ENCODE data around the gene METTL24. TPM values are rescaled to one million over a fixed set of nuclear protein-coding genes. Genes with fewer than 3 reads are reported as not detected.

Gene METTL24
- total and polyA plus RNA-seq, 10 of the 15 experiments (the other 5 are each of a cell fraction or from before 2014, with no cell fraction given): 0.20 TPM; not detected in 9

DNA sequence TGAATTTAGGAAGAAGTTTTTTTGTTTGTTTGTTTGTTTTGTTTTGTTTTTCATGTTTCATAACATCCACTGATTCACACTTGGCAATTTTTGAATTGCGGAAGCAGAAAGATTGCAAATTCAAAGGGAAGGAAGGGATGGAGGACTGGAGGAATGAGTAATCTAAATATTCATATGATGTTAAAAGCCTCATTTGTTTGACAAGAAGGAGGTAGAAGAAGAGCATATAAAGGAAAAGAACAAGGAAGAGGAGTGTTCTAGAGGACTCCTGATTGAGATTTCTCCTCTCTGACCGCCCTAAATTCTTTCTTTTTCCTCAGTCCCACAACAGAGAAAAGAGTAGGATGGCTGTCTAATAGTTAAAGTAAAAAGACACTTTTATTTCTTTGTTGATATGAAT is 88.5 kb downstream of the METTL24 start:
- H2AFZ ChIP-seq (ENCODE audit: control insufficient read depth, low read depth, low read length): no peak overlapping the region
- no peaks in the 10 kb centered on the region for H3K9me3 ChIP-seq (replicated peaks; ENCODE audit: control insufficient read depth, insufficient read depth, low read length)
- H3K4me3 ChIP-seq: no peak overlapping the region
- ChIA-PET CTCF (no interaction called here), POLR2A (no interaction called here), SMC1A (ENCODE audit: uncharacterized antibody, unreplicated experiment) (no interaction called here), RAD21 (ENCODE audit: unreplicated experiment) (no interaction called here)
- no peak for DNase-seq (ENCODE audit: low read depth, low spot score)
- no peak overlapping the region for H3K27ac ChIP-seq (ENCODE audit: control insufficient read depth, insufficient read depth)
- no peak overlapping the region for H3K9ac ChIP-seq (ENCODE audit: control insufficient read depth, insufficient read depth, low read length)
- no peak for ATAC-seq
- H3K27me3 ChIP-seq (replicated peaks in 1 of 2; ENCODE audit: control insufficient read depth in 2 of 2, insufficient read depth in 2 of 2, low read length in 1 of 2): no peaks in the 10 kb centered on the region
- BruUV-seq (replicated peaks): no TSS peak
- intact Hi-C loops (cut with micrococcal nuclease; ENCODE audit: unreplicated experiment) (no loop called here), in situ Hi-C loops (cut with MboI) (no loop called here)
- no peaks in the 10 kb centered on the region for H4K20me1 ChIP-seq (ENCODE audit: control insufficient read depth, insufficient read depth)
- H3K79me2 ChIP-seq (ENCODE audit: control insufficient read depth, insufficient read depth, low read length): no peaks in the 10 kb centered on the region
- H3K4me1 ChIP-seq (ENCODE audit: control insufficient read depth, insufficient read depth, low read length): no peaks in the 10 kb centered on the region
- FAIRE-seq: no peak
- TF ChIP-seq STAT1 (conservative IDR thresholded peaks at IDR 0.05) (no peak), FOXM1 (IDR thresholded peaks at IDR 0.05; ENCODE audit: low read depth, low read length) (no peak), RAD21 (IDR thresholded peaks at IDR 0.05; ENCODE audit: insufficient read depth, low read depth, low read length) (no peak), SPI1 (IDR thresholded peaks at IDR 0.05; ENCODE audit: borderline replicate concordance, insufficient read depth, low read depth, low read length) (no peak), NRF1 (conservative IDR thresholded peaks at IDR 0.05; ENCODE audit: low read depth, low read length) (no peak), ATF7 (IDR thresholded peaks at IDR 0.05; ENCODE audit: low read depth) (no peak), ZBED1 (IDR thresholded peaks at IDR 0.05; ENCODE audit: borderline replicate concordance) (no peak), RAD51 (IDR thresholded peaks at IDR 0.05) (no peak), MTA2 (IDR thresholded peaks at IDR 0.05; ENCODE audit: low read depth) (no peak), MYB (IDR thresholded peaks at IDR 0.05; ENCODE audit: borderline replicate concordance, low read depth, low read length) (no peak), EP300 (IDR thresholded peaks at IDR 0.05; ENCODE audit: borderline replicate concordance in 1 of 2, control insufficient read depth in 1 of 2, low read depth in 2 of 2, low read length in 2 of 2) (no peak), TAF1 (IDR thresholded peaks at IDR 0.05; ENCODE audit: borderline replicate concordance, low read depth, low read length) (no peak)
- TF ChIP-seq, protein P1, sequence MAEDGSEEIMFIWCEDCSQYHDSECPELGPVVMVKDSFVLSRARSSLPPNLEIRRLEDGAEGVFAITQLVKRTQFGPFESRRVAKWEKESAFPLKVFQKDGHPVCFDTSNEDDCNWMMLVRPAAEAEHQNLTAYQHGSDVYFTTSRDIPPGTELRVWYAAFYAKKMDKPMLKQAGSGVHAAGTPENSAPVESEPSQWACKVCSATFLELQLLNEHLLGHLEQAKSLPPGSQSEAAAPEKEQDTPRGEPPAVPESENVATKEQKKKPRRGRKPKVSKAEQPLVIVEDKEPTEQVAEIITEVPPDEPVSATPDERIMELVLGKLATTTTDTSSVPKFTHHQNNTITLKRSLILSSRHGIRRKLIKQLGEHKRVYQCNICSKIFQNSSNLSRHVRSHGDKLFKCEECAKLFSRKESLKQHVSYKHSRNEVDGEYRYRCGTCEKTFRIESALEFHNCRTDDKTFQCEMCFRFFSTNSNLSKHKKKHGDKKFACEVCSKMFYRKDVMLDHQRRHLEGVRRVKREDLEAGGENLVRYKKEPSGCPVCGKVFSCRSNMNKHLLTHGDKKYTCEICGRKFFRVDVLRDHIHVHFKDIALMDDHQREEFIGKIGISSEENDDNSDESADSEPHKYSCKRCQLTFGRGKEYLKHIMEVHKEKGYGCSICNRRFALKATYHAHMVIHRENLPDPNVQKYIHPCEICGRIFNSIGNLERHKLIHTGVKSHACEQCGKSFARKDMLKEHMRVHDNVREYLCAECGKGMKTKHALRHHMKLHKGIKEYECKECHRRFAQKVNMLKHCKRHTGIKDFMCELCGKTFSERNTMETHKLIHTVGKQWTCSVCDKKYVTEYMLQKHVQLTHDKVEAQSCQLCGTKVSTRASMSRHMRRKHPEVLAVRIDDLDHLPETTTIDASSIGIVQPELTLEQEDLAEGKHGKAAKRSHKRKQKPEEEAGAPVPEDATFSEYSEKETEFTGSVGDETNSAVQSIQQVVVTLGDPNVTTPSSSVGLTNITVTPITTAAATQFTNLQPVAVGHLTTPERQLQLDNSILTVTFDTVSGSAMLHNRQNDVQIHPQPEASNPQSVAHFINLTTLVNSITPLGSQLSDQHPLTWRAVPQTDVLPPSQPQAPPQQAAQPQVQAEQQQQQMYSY (CRISPR knock-in tag; IDR thresholded peaks at IDR 0.05): no peak
- TF ChIP-seq, protein P2, sequence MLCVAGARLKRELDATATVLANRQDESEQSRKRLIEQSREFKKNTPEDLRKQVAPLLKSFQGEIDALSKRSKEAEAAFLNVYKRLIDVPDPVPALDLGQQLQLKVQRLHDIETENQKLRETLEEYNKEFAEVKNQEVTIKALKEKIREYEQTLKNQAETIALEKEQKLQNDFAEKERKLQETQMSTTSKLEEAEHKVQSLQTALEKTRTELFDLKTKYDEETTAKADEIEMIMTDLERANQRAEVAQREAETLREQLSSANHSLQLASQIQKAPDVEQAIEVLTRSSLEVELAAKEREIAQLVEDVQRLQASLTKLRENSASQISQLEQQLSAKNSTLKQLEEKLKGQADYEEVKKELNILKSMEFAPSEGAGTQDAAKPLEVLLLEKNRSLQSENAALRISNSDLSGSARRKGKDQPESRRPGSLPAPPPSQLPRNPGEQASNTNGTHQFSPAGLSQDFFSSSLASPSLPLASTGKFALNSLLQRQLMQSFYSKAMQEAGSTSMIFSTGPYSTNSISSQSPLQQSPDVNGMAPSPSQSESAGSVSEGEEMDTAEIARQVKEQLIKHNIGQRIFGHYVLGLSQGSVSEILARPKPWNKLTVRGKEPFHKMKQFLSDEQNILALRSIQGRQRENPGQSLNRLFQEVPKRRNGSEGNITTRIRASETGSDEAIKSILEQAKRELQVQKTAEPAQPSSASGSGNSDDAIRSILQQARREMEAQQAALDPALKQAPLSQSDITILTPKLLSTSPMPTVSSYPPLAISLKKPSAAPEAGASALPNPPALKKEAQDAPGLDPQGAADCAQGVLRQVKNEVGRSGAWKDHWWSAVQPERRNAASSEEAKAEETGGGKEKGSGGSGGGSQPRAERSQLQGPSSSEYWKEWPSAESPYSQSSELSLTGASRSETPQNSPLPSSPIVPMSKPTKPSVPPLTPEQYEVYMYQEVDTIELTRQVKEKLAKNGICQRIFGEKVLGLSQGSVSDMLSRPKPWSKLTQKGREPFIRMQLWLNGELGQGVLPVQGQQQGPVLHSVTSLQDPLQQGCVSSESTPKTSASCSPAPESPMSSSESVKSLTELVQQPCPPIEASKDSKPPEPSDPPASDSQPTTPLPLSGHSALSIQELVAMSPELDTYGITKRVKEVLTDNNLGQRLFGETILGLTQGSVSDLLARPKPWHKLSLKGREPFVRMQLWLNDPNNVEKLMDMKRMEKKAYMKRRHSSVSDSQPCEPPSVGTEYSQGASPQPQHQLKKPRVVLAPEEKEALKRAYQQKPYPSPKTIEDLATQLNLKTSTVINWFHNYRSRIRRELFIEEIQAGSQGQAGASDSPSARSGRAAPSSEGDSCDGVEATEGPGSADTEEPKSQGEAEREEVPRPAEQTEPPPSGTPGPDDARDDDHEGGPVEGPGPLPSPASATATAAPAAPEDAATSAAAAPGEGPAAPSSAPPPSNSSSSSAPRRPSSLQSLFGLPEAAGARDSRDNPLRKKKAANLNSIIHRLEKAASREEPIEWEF (IDR thresholded peaks at IDR 0.05; ENCODE audit: insufficient replicate concordance, low read depth, low read length): no peak
- no peak overlapping the region for H3K4me2 ChIP-seq (ENCODE audit: control insufficient read depth, insufficient read depth)
- 41% methylated on average over 2 of the region's 2 CpGs for WGBS (ENCODE audit: insufficient coverage, insufficient replicate concordance, low lambda C conversion rate, missing lambda C conversion rate)
- no peaks in the 10 kb centered on the region for H3K36me3 ChIP-seq (ENCODE audit: control insufficient read depth in 2 of 2, insufficient read depth in 2 of 2, low read length in 1 of 2)

All from GM12878 (cell line).